NAMALWA (cell line): ENCODE data around the gene EVA1C.
"Not testable (repeated sequence)": the region's sequence is repeated elsewhere in the genome, so short reads cannot be mapped to it uniquely, and the experiment has no call there.

Experiments used
- DNase-seq: peaks from one replicate; pipeline ENCODE4 v3.0.0-alpha.2; 2015; ENCODE audit warnings: low spot score

EVA1C gene, protein sequence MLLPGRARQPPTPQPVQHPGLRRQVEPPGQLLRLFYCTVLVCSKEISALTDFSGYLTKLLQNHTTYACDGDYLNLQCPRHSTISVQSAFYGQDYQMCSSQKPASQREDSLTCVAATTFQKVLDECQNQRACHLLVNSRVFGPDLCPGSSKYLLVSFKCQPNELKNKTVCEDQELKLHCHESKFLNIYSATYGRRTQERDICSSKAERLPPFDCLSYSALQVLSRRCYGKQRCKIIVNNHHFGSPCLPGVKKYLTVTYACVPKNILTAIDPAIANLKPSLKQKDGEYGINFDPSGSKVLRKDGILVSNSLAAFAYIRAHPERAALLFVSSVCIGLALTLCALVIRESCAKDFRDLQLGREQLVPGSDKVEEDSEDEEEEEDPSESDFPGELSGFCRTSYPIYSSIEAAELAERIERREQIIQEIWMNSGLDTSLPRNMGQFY

GRCh38 chr21:32412162-32413014 is at the start of gene EVA1C:
TSS of gene EVA1C (plus strand) at chr21:32412706. CDS start at chr21:32412854, 148 bp downstream.
- DNase-seq, result no peak

DNA sequence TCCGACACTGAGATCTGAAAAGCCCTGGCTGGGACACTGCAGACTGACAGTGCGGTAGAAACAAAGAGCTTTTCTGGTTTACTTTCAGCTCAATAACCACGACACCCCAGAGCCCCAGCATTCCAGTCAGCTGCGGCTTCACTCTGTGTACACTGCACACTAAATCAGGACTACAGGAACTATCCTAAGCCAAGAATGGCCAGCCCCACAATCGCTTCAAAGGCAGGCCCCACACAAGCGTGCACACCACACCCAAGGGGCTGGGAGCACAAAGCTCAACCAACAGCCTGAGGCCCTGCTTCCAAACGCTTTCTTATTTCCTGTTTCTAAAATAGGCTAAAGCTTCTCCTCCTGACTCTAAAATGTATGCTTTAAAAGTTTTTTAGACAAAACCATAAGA is 48.1 kb upstream of the EVA1C start:
- no peak for DNase-seq

DNA sequence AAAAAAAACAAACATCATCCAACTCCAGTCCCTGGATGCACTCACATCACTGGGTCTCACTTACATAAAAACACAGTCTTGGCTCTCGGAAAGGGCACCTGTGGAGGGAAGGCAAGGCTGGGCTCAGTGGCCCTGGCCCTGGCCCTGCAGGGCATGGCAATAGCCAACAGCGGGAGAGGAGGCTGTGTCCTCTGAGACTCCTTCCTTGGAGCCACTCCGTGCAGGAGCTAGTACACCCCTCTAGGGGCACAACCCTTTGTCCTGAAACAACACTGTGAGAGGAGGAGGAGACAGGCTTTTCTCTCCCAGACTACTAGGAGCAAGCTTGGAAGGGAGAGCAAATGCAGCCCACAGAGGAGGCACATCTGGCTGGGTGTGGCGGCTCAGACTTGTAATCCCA is 47.7 kb upstream of the EVA1C start:
- DNase-seq, result no peak

DNA sequence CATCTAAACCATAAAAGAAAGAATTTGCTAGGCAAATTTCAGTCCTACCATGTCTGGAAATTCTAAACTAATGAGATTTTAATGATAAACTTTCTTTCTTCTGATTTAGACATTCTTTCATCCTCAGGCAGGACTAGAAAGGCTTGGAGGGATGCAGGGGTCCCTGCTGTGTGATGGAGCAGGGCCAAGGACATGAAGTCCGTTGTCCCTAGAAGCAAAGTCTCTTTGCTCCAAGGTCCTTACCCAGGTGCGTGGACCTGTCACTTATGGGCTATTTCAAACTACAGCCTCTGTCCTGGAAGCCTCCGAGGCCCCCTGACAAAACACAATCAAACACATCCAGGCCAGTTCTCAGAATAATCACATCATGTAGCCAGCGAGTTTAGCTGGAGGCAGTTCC is 46.3 kb upstream of the EVA1C start:
- DNase-seq, result no peak

DNA sequence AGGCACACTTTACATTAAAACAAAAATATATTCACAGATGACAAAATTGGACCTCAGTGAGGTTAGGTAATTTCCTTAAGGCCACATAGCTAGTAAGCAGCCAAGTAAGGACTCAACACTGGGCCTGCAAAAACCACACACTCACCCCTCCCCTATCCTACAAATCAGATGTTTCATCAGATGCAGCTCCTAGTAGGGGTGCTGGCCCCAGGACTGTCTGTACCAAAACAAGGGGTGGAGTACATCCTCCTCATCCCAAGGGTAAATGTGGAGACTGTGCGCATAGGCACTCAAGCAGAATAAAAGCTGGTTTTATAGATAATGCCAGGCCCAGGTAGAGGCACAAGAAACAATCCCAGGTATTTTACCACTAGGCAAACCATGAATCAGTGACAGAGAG is 45.3 kb upstream of the EVA1C start:
- DNase-seq, result no peak

GRCh38 chr21:32368386-32368785 is 44.1 kb upstream of the EVA1C start:
- DNase-seq, result no peak

GRCh38 chr21:32368961-32369360 is 43.5 kb upstream of the EVA1C start:
- not testable (repeated sequence) for DNase-seq

DNA sequence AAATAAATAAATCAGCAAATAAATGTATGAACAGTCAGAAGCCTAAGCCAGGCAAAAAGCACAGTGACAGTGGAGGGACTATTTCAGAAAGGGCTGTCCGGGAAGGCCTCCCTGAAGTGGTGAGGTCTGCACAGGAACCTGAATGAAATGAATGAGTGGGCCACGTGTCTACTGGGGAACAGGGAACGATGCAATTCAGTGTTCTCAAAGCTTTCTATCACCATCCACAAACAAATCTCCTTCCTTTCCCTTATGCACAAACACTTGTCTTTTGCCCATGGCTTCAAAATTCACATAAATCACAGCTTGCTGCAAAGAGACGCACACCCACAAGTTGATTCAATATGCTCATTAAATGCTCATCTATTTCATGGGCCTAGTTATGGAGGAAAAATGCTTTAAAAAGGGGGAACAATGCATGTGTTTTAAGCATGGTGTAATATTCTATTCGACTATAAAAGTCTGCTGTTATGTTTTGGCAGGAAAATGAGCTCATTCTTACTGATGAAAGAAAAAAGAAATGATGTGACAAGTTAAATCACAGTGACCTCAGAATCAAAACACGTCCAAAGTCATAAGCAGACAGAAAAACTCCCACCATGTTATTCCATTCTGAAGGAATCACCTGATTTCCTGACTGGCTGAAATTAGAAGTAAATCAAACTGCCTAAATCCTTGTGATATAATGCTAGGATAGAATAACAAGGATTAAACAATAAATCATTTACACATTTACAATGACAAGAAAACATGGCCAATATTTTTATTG is 41.3 kb upstream of the EVA1C start:
- no peak for DNase-seq

DNA sequence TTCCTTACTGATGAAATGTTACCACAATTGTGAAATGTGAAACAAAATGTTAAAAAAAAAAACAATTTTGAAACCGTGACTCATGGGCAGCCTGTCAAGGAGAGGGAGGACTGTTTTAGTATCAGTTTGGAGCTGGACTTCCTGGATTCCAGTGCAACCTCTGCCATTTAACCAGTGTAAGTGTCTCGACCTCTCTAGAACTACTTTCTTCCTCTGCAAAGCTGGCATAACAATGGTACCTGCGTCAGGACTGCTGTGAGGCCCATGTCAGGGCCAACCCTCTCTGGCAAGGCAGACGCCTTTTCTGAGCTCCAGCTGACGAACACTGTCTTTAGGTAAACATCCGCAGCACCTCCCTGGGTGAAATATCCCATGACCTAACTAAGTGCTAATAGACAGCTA is 40.6 kb upstream of the EVA1C start:
- DNase-seq, result no peak

DNA sequence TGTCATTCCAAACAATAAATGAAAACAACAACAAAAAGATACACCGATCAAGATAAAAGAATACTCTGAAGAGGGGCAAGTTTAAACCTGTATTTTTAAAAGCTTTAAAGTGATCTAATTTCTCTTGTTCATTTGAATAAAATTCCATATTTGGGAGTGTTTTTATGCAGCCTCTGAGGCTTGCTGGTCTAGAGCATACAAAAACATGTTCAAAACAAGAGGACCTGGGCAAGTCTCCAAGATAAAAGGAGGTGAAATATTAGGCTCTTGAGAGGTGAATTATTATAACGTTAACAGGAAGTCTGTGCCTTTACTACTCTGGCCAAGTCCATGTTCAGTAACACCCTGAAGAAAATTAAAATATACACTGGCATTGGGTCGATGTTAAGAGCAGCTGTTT is 39.8 kb upstream of the EVA1C start:
- no peak for DNase-seq

DNA sequence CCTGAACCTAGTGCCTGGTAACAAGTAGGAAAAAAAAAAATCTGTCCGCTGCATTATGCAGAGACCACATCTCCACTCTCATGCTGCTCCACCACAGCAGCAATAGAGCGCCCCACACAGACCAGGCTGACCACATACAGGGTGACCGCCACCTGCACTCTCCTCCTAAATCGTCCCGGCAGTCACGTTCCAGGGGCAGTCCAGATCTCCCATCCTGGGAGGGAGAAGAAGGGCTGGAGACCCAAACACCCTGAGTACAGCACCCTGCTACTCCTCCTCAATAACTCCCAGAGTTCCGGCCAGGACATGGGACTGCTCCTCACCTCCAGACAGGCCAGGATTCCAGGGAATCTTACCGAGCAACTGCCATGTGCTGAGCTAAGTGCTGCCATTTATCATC is 35.0 kb upstream of the EVA1C start:
- no peak for DNase-seq

DNA sequence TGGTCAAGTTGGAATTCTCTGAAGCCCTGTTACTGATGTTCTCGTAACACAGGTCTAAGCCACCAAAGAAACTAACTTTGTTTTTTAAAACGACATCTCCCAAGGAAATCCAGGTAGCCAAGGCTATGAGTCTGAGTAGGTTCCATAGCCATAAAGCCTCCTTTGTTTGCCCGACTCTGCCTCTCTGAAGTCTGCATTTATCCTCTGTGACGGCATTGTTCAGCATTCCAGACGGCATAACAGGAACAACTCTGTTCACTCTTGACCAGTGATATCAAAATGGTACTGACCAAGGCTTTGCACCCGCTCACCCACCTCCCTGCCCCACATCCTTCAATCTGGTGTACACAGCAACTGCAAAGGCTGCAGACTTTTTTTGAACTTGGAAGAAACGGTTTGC is 34.5 kb upstream of the EVA1C start:
- no peak for DNase-seq

GRCh38 chr21:32378956-32379355 is 33.5 kb upstream of the EVA1C start:
- DNase-seq, result no peak

- DNase-seq, result no peak
Observed at GRCh38 chr21:32380940-32381339, 31.6 kb upstream of the EVA1C start.

GRCh38 chr21:32381571-32381970 is 30.9 kb upstream of the EVA1C start:
- no peak for DNase-seq

GRCh38 chr21:32382108-32382644 is 30.3 kb upstream of the EVA1C start:
- DNase-seq, result no peak

- no peak for DNase-seq
Observed at GRCh38 chr21:32383812-32384211, 28.7 kb upstream of the EVA1C start.

GRCh38 chr21:32386195-32386870 is 26.2 kb upstream of the EVA1C start:
- DNase-seq, result no peak

DNA sequence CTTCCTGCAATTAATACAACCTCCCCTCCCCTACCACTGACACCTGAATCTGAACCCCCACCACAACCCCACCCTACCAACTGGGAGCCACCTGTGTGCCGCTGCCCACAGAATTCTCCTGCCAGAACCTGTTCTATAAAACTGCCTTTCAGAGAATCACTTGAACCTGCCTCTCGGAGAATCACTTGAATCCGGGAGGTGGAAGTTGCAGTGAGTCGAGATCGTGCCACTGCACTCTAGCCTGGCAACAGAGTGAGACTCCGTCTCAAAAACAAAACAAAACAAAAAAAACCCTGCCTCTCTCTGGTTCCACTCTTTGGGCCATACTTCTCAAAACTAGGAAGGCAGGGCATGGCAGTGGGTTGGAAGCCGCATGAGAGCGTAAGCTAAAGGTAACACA is 25.4 kb upstream of the EVA1C start:
- no peak for DNase-seq

DNA sequence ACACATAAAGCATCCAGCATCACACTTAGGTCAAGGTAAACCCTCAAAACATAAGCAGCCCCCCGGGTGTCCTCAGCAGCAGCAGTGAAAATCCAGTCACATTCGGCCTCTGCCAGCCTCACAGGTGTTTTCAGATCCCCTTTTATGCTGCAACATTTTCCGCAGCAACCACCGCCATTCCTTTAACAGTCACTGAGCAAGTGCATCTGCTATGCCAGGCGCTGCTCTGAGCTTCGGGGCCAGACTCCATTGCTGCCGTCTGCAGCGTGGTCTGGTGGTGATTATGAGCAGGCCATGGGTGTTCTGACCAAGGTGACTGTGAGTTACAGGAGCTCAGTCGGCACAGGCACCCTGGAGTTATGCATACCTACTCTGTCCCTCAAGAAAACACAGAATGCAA is 24.2 kb upstream of the EVA1C start:
- no peak for DNase-seq

DNA sequence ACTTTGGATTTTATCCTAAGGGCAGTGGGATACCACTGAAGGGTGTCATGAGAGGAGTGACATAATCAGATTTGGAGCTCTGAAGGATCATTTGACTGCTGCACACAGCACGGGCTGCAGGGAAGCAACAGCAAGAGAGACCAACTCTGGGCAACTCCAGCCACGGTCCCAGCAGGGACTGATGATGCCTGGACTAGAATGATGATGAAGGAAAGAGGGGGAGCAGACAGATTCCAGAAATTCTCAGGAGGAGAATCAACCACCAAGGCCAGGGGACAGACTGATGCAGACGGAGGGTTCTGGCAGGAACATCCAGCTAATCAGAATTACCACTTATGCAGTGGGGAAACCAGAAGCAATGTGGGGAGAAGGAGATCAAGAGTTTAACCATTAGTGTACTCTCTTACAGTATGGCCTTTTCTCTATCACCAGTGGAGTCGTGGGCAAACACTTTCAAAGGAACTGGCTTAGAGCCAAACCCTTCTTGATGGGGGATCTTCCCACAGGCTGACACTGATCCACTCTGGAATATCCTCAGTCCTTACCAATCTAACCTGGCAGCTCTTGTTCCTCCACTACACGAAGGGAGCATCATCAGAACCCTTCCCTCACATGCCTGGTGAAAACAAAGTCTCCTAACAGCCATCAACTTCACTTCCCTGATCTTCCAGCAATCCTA is 23.0 kb upstream of the EVA1C start:
- no peak for DNase-seq
